Measurements from ENCODE around the gene DTWD2.

The DTWD2 gene

DNA sequence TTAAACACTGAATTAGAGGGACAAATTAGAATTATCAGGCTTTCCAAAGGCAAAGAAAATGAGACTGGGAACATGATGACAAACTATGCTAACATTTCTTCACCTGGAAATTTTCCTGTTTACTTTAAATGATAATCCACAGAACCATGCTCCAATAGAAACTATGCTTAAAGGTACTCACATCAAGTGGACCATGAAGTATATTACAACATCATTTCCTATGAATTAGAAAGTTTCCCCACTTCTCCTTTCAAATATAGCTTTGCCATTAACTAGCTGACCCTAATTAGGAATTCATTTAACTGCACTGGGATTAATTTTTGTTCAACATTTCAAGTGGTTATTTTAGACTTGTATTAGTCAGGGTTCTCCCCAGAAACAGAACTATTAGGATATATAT, 81.4 kb downstream of the DTWD2 start:
- H2AFZ ChIP-seq (ENCODE audit: low read depth, low read length, severe bottlenecking), result no peak overlapping the region
- H4K20me1 ChIP-seq (ENCODE audit: low read depth, low read length), result no peaks in the 10 kb centered on the region
- no peak for TF ChIP-seq EZH2phosphoT487 (conservative IDR thresholded peaks at IDR 0.05; ENCODE audit: low read length)
- TF ChIP-seq, protein P1, sequence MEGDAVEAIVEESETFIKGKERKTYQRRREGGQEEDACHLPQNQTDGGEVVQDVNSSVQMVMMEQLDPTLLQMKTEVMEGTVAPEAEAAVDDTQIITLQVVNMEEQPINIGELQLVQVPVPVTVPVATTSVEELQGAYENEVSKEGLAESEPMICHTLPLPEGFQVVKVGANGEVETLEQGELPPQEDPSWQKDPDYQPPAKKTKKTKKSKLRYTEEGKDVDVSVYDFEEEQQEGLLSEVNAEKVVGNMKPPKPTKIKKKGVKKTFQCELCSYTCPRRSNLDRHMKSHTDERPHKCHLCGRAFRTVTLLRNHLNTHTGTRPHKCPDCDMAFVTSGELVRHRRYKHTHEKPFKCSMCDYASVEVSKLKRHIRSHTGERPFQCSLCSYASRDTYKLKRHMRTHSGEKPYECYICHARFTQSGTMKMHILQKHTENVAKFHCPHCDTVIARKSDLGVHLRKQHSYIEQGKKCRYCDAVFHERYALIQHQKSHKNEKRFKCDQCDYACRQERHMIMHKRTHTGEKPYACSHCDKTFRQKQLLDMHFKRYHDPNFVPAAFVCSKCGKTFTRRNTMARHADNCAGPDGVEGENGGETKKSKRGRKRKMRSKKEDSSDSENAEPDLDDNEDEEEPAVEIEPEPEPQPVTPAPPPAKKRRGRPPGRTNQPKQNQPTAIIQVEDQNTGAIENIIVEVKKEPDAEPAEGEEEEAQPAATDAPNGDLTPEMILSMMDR (IDR thresholded peaks at IDR 0.05; ENCODE audit: insufficient read depth, low read length, poor library complexity, severe bottlenecking), result no peak
- H3F3A ChIP-seq (ENCODE audit: insufficient read depth), result no peaks in the 10 kb centered on the region
- H3K4me2 ChIP-seq (ENCODE audit: low read depth, low read length, poor library complexity, severe bottlenecking), result no peak overlapping the region
- no peak overlapping the region for H3K9ac ChIP-seq (ENCODE audit: low read length)
- H3K27ac ChIP-seq (ENCODE audit: low read depth, low read length), result no peak overlapping the region
- no peaks in the 10 kb centered on the region for H3K9me3 ChIP-seq (ENCODE audit: insufficient read depth, low read length)
- H3K9me2 ChIP-seq (replicated peaks; ENCODE audit: insufficient read depth, low read length), result no peaks in the 10 kb centered on the region
- H3K27me3 ChIP-seq (ENCODE audit: low read length), result no peaks in the 10 kb centered on the region
- H3K36me3 ChIP-seq (ENCODE audit: low read length), result no peaks in the 10 kb centered on the region; the same call in 1 of the 2 replicates
- no peak overlapping the region for H3K4me3 ChIP-seq (ENCODE audit: insufficient read depth, low read length, poor library complexity, severe bottlenecking)
- no peaks in the 10 kb centered on the region for H3K79me2 ChIP-seq (ENCODE audit: insufficient read depth, low read length)

DNA sequence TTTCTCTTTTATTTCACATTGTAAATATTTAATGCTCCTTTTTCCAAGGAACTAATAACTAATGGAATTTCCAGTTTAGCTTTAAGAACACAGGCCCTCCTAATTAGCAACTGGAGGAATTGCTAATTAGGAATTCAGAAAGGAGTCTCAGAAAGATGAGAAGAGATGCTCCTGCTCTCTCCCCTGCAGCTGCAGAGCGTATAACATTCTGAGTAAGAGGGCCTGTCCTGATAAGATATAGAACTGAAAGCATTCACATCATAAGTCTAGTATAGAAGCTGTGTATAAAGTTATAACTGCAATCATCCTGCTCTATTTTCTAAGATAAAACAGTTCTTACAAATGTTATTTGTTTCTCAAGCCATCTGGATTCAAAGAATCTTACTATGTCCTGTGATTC, 83.2 kb downstream of the DTWD2 start:
- Histone ChIP-seq H4K20me1 (ENCODE audit: low read depth, low read length) (no peaks in the 10 kb centered on the region), H2AFZ (ENCODE audit: low read depth, low read length, severe bottlenecking) (no peak overlapping the region), H3K9me2 (replicated peaks; ENCODE audit: insufficient read depth, low read length) (no peaks in the 10 kb centered on the region), H3K27me3 (ENCODE audit: low read length) (no peaks in the 10 kb centered on the region), H3K4me3 (ENCODE audit: insufficient read depth, low read length, poor library complexity, severe bottlenecking) (no peak overlapping the region), H3K4me2 (ENCODE audit: low read depth, low read length, poor library complexity, severe bottlenecking) (no peak overlapping the region), H3K9me3 (ENCODE audit: insufficient read depth, low read length) (no peaks in the 10 kb centered on the region), H3K9ac (ENCODE audit: low read length) (no peak overlapping the region), H3K79me2 (ENCODE audit: insufficient read depth, low read length) (no peaks in the 10 kb centered on the region), H3F3A (ENCODE audit: insufficient read depth) (no peaks in the 10 kb centered on the region), H3K27ac (ENCODE audit: low read depth, low read length) (no peak overlapping the region), H3K36me3 (ENCODE audit: low read length) (no peaks in the 10 kb centered on the region; the same call in 1 of the 2 replicates)
- TF ChIP-seq EZH2phosphoT487 (conservative IDR thresholded peaks at IDR 0.05; ENCODE audit: low read length), result no peak
- TF ChIP-seq, protein P1 (IDR thresholded peaks at IDR 0.05; ENCODE audit: insufficient read depth, low read length, poor library complexity, severe bottlenecking), result no peak

DNA sequence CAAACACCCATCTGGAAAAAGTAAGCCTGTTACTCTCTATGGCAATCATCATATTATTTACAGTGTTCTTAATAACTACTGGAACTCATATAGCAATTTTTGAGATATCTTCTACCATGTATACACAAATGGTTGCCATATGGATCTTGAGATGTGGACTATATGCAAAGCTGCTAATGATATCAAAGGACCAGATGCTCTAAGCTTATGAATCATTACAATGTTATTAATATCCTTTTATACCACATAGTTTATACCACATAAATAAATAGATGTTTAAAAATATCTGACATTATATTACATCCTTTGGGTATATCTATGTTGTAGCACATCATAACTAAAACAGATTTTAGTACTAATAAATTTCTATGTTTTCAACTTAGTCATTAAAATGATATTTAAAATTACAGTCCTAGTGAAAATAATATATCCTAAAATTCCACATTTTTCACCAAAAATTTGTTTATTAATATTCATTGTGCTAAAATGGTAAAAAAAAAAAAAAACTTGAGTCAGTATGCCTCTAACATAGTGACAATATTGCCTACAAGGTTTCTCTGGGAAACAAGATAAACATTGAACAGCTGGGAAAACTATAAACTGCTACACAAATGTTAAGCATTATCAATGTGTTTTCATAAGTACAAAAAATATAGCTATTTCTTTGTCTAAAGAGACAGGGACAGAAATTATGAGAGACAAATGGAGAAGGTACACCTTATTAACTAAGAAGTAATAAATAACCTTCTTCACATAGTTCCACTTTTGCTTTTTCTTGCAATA, 85.5 kb downstream of the DTWD2 start:
- no peak overlapping the region for H3K9ac ChIP-seq (ENCODE audit: low read length)
- no peak overlapping the region for H3K4me2 ChIP-seq (ENCODE audit: low read depth, low read length, poor library complexity, severe bottlenecking)
- H3K27ac ChIP-seq (ENCODE audit: low read depth, low read length), result no peak overlapping the region
- H3K9me3 ChIP-seq (ENCODE audit: insufficient read depth, low read length), result no peaks in the 10 kb centered on the region
- no peaks in the 10 kb centered on the region for H3K79me2 ChIP-seq (ENCODE audit: insufficient read depth, low read length)
- no peaks in the 10 kb centered on the region for H3K9me2 ChIP-seq (replicated peaks; ENCODE audit: insufficient read depth, low read length)
- H4K20me1 ChIP-seq (ENCODE audit: low read depth, low read length), result no peaks in the 10 kb centered on the region
- H3K27me3 ChIP-seq (ENCODE audit: low read length), result no peaks in the 10 kb centered on the region
- no peaks in the 10 kb centered on the region; the same call in 1 of the 2 replicates for H3K36me3 ChIP-seq (ENCODE audit: low read length)
- no peak overlapping the region for H2AFZ ChIP-seq (ENCODE audit: low read depth, low read length, severe bottlenecking)
- TF ChIP-seq, protein P1 (IDR thresholded peaks at IDR 0.05; ENCODE audit: insufficient read depth, low read length, poor library complexity, severe bottlenecking), result no peak
- no peak for TF ChIP-seq EZH2phosphoT487 (conservative IDR thresholded peaks at IDR 0.05; ENCODE audit: low read length)
- H3K4me3 ChIP-seq (ENCODE audit: insufficient read depth, low read length, poor library complexity, severe bottlenecking), result no peak overlapping the region
- H3F3A ChIP-seq (ENCODE audit: insufficient read depth), result no peaks in the 10 kb centered on the region

Data from SU-DHL-6 (cell line).